Lung (tissue), 12 donors: ENCODE results near the gene ZNF579. TPM values are rescaled to one million over a fixed set of nuclear protein-coding genes. Genes with fewer than 3 reads are reported as not detected.
A peak's percentile ranks its signal among the peaks of the same experiment; 100 is the strongest.

ENCODE experiments used
- ATAC-seq: fragments of 200-7000 bp; cut with Tn5 transposase; one replicate; pipeline ENCODE4 v1.9.1; 2020; ENCODE audit warnings: moderate number of reproducible peaks; ENCODE audit not compliant: insufficient read depth, low FRiP score
- DNase-seq, 3 donors: peaks; one replicate each; pipeline ENCODE4 v3.0.0-alpha.2; 2013 to 2017
- H3K27ac ChIP-seq, 2 donors: one replicate each; pipeline ENCODE4 v1.5.1; 2013; ENCODE audit warnings: mild to moderate bottlenecking in 2 of 2, moderate library complexity in 2 of 2, control low read depth in 1 of 2, inconsistent platforms in 1 of 2, low read depth in 1 of 2, low read length in 1 of 2
- H3K27me3 ChIP-seq, 3 donors: one replicate each; pipeline ENCODE4 v1.5.1; 2013; ENCODE audit warnings: low read length in 2 of 3; ENCODE audit not compliant: control insufficient read depth in 3 of 3, insufficient read depth in 3 of 3
- H3K36me3 ChIP-seq, 4 donors: one replicate each; pipeline ENCODE4 v1.5.1; 2013; ENCODE audit warnings: low read length in 4 of 4, mild to moderate bottlenecking in 1 of 4, moderate library complexity in 1 of 4; ENCODE audit not compliant: control insufficient read depth in 4 of 4, insufficient read depth in 4 of 4
- H3K4me1 ChIP-seq, 5 donors: one replicate each; pipeline ENCODE4 v1.5.1; 2013; ENCODE audit warnings: low read length in 5 of 5, mild to moderate bottlenecking in 2 of 5, moderate library complexity in 1 of 5; ENCODE audit not compliant: control insufficient read depth in 5 of 5, insufficient read depth in 5 of 5
- H3K4me3 ChIP-seq: one replicate; pipeline ENCODE4 v1.5.1; 2013; ENCODE audit warnings: mild to moderate bottlenecking, control low read depth, moderate library complexity
- H3K9ac ChIP-seq, 2 donors: one replicate each; pipeline ENCODE4 v1.5.1; 2013; ENCODE audit warnings: low read length in 2 of 2, control low read depth in 1 of 2; ENCODE audit not compliant: insufficient read depth in 1 of 2
- H3K9me3 ChIP-seq, 4 donors: one replicate each; pipeline ENCODE4 v1.5.1; 2013; ENCODE audit warnings: low read length in 3 of 4, mild to moderate bottlenecking in 1 of 4, moderate library complexity in 1 of 4; ENCODE audit not compliant: control insufficient read depth in 4 of 4, insufficient read depth in 3 of 4
- CTCF ChIP-seq: IDR thresholded peaks from 2 replicates; pipeline ENCODE4 v1.5.1; 2012; ENCODE audit warnings: mild to moderate bottlenecking; ENCODE audit errors: control extremely low read depth, extremely low read depth
- WGBS, 2 donors: extraction: QIAGEN DNeasy Blood & Tissue Kit; methylation state at CpG; one replicate each; pipeline ENCODE4 v1.1.7; 2013; 5-methylcytosine and 5-hydroxymethylcytosine counted together
- polyA plus RNA-seq, 2 donors: library from polyadenylated mRNA; stranded (reverse); fragments of 200-250 nt; gene quantifications; one replicate each; pipeline ENCODE4 v1.2.1, GENCODE V29; 2013
- total RNA-seq, 2 donors: library from RNA; depleted of rRNA in 1 of 2; stranded (reverse); fragments of >200 nt in 1 of 2; gene quantifications; one replicate each; pipeline ENCODE4 v1.2.1, GENCODE V29; 2014 to 2021
- donor health status: control.
- donor health status: control.
- donor health status: Bipolar disorder and iron deficiency.
- donor health status: healthy.
- donor health status: DM: yes; HTN: yes; CAD: no.

The ZNF579 gene
- total and polyA plus RNA-seq, 4 donors, result 4.3 to 20.8 (median 10.1) TPM

GRCh38 chr19:55605207-55605636 is 24.6 kb upstream of the ZNF579 start:
- no peak for TF ChIP-seq CTCF
- no peak overlapping the region for H3K9ac ChIP-seq

GRCh38 chr19:55603581-55604292 is 23.1 kb upstream of the ZNF579 start:
- no peak overlapping the region for H3K4me3 ChIP-seq
- ATAC-seq (no peak), DNase-seq (no peak)
- WGBS, 2 donors, result 79 to 82% methylated on average over 22 of the region's 22 CpGs
- H3K9ac ChIP-seq, result no peak overlapping the region
- H3K4me1 ChIP-seq, result peaks cover 0 to 22% (median 0%) of the 10 kb centered on the region in 5 donors
- peaks cover 0 to 8% (median 4%) of the 10 kb centered on the region in 4 donors for H3K36me3 ChIP-seq
- no peaks in the 10 kb centered on the region for H3K9me3 ChIP-seq
- TF ChIP-seq CTCF, result no peak
- H3K27me3 ChIP-seq, result no peaks in the 10 kb centered on the region
- peak overlapping the region in 1 of 2 donors; percentile 87 for H3K27ac ChIP-seq

More at GRCh38 chr19:55605207-55605636, 24.6 kb upstream of the ZNF579 start:
- WGBS, 2 donors, result 0% methylated on average over 34 to 43 of the region's 43 CpGs
- Histone ChIP-seq H3K27me3 (no peaks in the 10 kb centered on the region), H3K9me3 (no peaks in the 10 kb centered on the region), H3K36me3 (peaks cover 0 to 15% (median 13%) of the 10 kb centered on the region in 4 donors), H3K27ac (peak overlapping the region; percentile 95 to 98), H3K4me1 (peaks cover 0 to 21% (median 0%) of the 10 kb centered on the region in 5 donors), H3K4me3 (peak overlapping the region; percentile 78)
- DNase-seq, result peak; percentile 98
- peak; percentile 86 for ATAC-seq

DNA sequence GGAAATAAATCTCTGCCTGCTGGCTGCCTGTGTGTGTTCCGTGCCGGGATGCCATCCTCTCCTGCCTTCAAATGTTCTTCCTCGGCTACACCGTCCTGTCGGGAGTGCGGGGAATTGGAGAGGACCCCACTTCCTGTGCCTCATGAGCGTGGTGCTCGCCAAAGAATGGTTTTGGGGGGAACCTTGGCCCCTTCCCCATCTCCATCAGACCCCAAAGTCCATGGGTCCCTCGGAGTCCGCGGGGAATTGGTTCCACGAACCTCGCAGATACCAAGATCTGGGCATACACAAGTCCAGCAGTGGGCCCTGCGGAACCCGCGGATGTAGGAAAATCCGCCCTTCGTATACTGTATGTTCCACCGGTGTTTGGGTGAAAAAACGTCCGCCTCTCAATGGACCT is 22.5 kb upstream of the ZNF579 start:
- DNase-seq (no peak), ATAC-seq (no peak)
- Histone ChIP-seq H3K9me3 (no peaks in the 10 kb centered on the region), H3K4me3 (no peak overlapping the region), H3K27ac (no peak overlapping the region), H3K4me1 (peaks cover 0 to 25% (median 0%) of the 10 kb centered on the region in 5 donors), H3K9ac (no peak overlapping the region), H3K36me3 (peaks cover 0 to 8% (median 4%) of the 10 kb centered on the region in 4 donors), H3K27me3 (no peaks in the 10 kb centered on the region)
- 92% methylated on average over 21 of the region's 21 CpGs for WGBS, 2 donors
- TF ChIP-seq CTCF, result no peak
